ENCODE results near the gene TXLNB. TPM values are rescaled to one million over a fixed set of nuclear protein-coding genes. Genes with fewer than 3 reads are reported as not detected.

Gene TXLNB
- total and polyA plus RNA-seq, 11 donors: 10.1 to 170 (median 113) TPM

- H3K4me1 ChIP-seq: peaks cover 0 to 18% (median 0%) of the 10 kb centered on the region in 12 donors
- no peaks in the 10 kb centered on the region for H3K36me3 ChIP-seq
- intact Hi-C loops (cut with DNase I): no loop called here
- no peaks in the 10 kb centered on the region for H3K27me3 ChIP-seq
- TF ChIP-seq POLR2A (IDR thresholded peaks at IDR 0.05): no peak
- no peak for TF ChIP-seq CTCF (IDR thresholded peaks at IDR 0.05)
- ATAC-seq (peak in 2 of 4 donors; percentile 33 to 55), DNase-seq (no peak)
- WGBS, 4 donors: 78 to 85% (median 84%) methylated on average over 5 of the region's 5 CpGs
- no peak overlapping the region for H3K4me3 ChIP-seq
- H3K9me3 ChIP-seq: no peaks in the 10 kb centered on the region
- H3K27ac ChIP-seq: peak overlapping the region in 1 of 12 donors; percentile 87
These were observed 16.6 kb upstream of the TXLNB start for GRCh38 chr6:139308286-139308916.

- WGBS, 4 donors: 56 to 64% (median 62%) methylated on average over 3 of the region's 3 CpGs
- DNase-seq (no peak), ATAC-seq (no peak)
- intact Hi-C loops (cut with DNase I): no loop called here
- no peaks in the 10 kb centered on the region for H3K27me3 ChIP-seq
- TF ChIP-seq POLR2A (IDR thresholded peaks at IDR 0.05) (no peak), CTCF (IDR thresholded peaks at IDR 0.05) (no peak)
- H3K36me3 ChIP-seq: no peaks in the 10 kb centered on the region
- H3K27ac ChIP-seq: no peak overlapping the region
- H3K9me3 ChIP-seq: no peaks in the 10 kb centered on the region
- peaks cover 0 to 18% (median 0%) of the 10 kb centered on the region in 12 donors for H3K4me1 ChIP-seq
- no peak overlapping the region for H3K4me3 ChIP-seq
These were observed 14.6 kb upstream of the TXLNB start for GRCh38 chr6:139306291-139306981.

- 90 to 95% (median 92%) methylated on average over 2 of the region's 2 CpGs for WGBS, 4 donors
- DNase-seq: no peak
- Histone ChIP-seq H3K9me3 (no peaks in the 10 kb centered on the region), H3K4me1 (peaks cover 0 to 6% (median 0%) of the 10 kb centered on the region in 12 donors), H3K27ac (no peak overlapping the region), H3K4me3 (no peak overlapping the region), H3K36me3 (no peaks in the 10 kb centered on the region), H3K27me3 (no peaks in the 10 kb centered on the region)
- ATAC-seq: no peak
- intact Hi-C loops (cut with DNase I): no loop called here
- TF ChIP-seq POLR2A (IDR thresholded peaks at IDR 0.05) (no peak), CTCF (IDR thresholded peaks at IDR 0.05) (no peak)
These were observed 11.4 kb upstream of the TXLNB start for GRCh38 chr6:139303185-139303584.

- H3K9me3 ChIP-seq: no peaks in the 10 kb centered on the region
- no peak overlapping the region for H3K27ac ChIP-seq
- ATAC-seq (no peak), DNase-seq (no peak)
- intact Hi-C loops (cut with DNase I): loop anchor here in 2 of 10 donors (1.0 to 5.0 kb wide), 3 partner anchors 28 to 59 kb away; no protein-coding TSS in a partner anchor
- no peak for TF ChIP-seq POLR2A (IDR thresholded peaks at IDR 0.05)
- H3K36me3 ChIP-seq: no peaks in the 10 kb centered on the region
- peaks cover 0 to 28% (median 0%) of the 10 kb centered on the region in 12 donors for H3K4me1 ChIP-seq
- no peak overlapping the region for H3K4me3 ChIP-seq
- no peaks in the 10 kb centered on the region for H3K27me3 ChIP-seq
These were observed 6.1 kb upstream of the TXLNB start for GRCh38 chr6:139297921-139298320.
